GM19099 (cell line): ENCODE results near the gene PTPRH.

Experiments
- POLR2A ChIP-seq: IDR thresholded peaks from 3 replicates; pipeline ENCODE4 v1.6.1; 2011; ENCODE audit warnings: low read depth; ENCODE audit not compliant: insufficient read length; ENCODE audit errors: extremely low read depth

The PTPRH gene

GRCh38 chr19:55179606-55180484 is 29.5 kb downstream of the PTPRH start, which contains the start of gene SYT5:
TSS of gene SYT5 (minus strand) at chr19:55180289. CDS start at chr19:55179041, 1,248 bp downstream.
- TF ChIP-seq POLR2A, result no peak

- no peak for TF ChIP-seq POLR2A
Observed at GRCh38 chr19:55178781-55179599, 30.3 kb downstream of the PTPRH start.

- no peak for TF ChIP-seq POLR2A
Observed at GRCh38 chr19:55176076-55176475, 33.2 kb downstream of the PTPRH start.

- TF ChIP-seq POLR2A, result no peak
Observed at GRCh38 chr19:55175117-55175867, 34.0 kb downstream of the PTPRH start.

GRCh38 chr19:55174425-55175116 is 34.7 kb downstream of the PTPRH start:
- no peak for TF ChIP-seq POLR2A

- TF ChIP-seq POLR2A, result no peak
Observed at GRCh38 chr19:55173714-55174409, 35.4 kb downstream of the PTPRH start.

- no peak for TF ChIP-seq POLR2A
Observed at GRCh38 chr19:55173186-55173713, 36.1 kb downstream of the PTPRH start.

- TF ChIP-seq POLR2A, result no peak
Observed at GRCh38 chr19:55172741-55173140, 36.6 kb downstream of the PTPRH start.

- no peak for TF ChIP-seq POLR2A
Observed at GRCh38 chr19:55171440-55171839, 37.9 kb downstream of the PTPRH start.

- no peak for TF ChIP-seq POLR2A
Observed at GRCh38 chr19:55169136-55169535, 40.2 kb downstream of the PTPRH start.

- TF ChIP-seq POLR2A, result no peak
Observed at GRCh38 chr19:55166530-55167268, 42.6 kb downstream of the PTPRH start, which contains the start of gene DNAAF3. TSS of gene DNAAF3 (minus strand) at chr19:55166613. CDS start at chr19:55166413, 200 bp downstream.

GRCh38 chr19:55165952-55166529 is 43.3 kb downstream of the PTPRH start:
- TF ChIP-seq POLR2A, result no peak
